ENCODE measurements around the gene URI1.
A peak's percentile ranks its signal among the peaks of the same experiment; 100 is the strongest.
"Not testable (repeated sequence)": the region's sequence is repeated elsewhere in the genome, so short reads cannot be mapped to it uniquely, and the experiment has no call there.

Gene URI1

GRCh38 chr19:29941828-29942403, at the start of gene URI1:
Gene URI1, plus strand, starts transcription at chr19:29942239. Its CDS starts 309 bp downstream, at chr19:29942548.
- DNase-seq, result peak; percentile 59

- no peak for DNase-seq
Measured at GRCh38 chr19:29893606-29894284, 48.3 kb upstream of the URI1 start.

- DNase-seq, result no peak
Measured at GRCh38 chr19:29896802-29897201, 45.2 kb upstream of the URI1 start.

GRCh38 chr19:29897466-29897865, 44.6 kb upstream of the URI1 start:
- no peak for DNase-seq

- no peak for DNase-seq
Measured at GRCh38 chr19:29904017-29904416, 38.0 kb upstream of the URI1 start.

GRCh38 chr19:29908963-29909944, 32.8 kb upstream of the URI1 start:
- no peak for DNase-seq

- DNase-seq, result no peak
Measured at GRCh38 chr19:29914933-29915332, 27.1 kb upstream of the URI1 start.

- DNase-seq, result not testable (repeated sequence)
Measured at GRCh38 chr19:29915832-29916231, 26.2 kb upstream of the URI1 start.

- DNase-seq, result no peak
Measured at GRCh38 chr19:29917911-29918310, 24.1 kb upstream of the URI1 start.

GRCh38 chr19:29918891-29919290, 23.1 kb upstream of the URI1 start:
- no peak for DNase-seq

GRCh38 chr19:29922972-29923371, 19.1 kb upstream of the URI1 start:
- DNase-seq, result no peak

- no peak for DNase-seq
Measured at GRCh38 chr19:29923653-29924052, 18.4 kb upstream of the URI1 start.

- no peak for DNase-seq
Measured at GRCh38 chr19:29926031-29926430, 16.0 kb upstream of the URI1 start.

- no peak for DNase-seq
Measured at GRCh38 chr19:29926801-29927200, 15.2 kb upstream of the URI1 start.

- no peak for DNase-seq
Measured at GRCh38 chr19:29927944-29928625, 14.0 kb upstream of the URI1 start.

GRCh38 chr19:29928831-29929230, 13.2 kb upstream of the URI1 start:
- DNase-seq, result no peak

- no peak for DNase-seq
Measured at GRCh38 chr19:29934257-29934656, 7.8 kb upstream of the URI1 start.

GRCh38 chr19:29934781-29935180, 7.3 kb upstream of the URI1 start:
- DNase-seq, result no peak

- DNase-seq, result no peak
Measured at GRCh38 chr19:29936409-29936808, 5.6 kb upstream of the URI1 start.

- DNase-seq, result no peak
Measured at GRCh38 chr19:29939628-29940027, 2.4 kb upstream of the URI1 start.

- no peak for DNase-seq
Measured at GRCh38 chr19:29940971-29941585, 961 bp upstream of the URI1 start.

GRCh38 chr19:29942404-29943261, 594 bp downstream of the URI1 start:
- DNase-seq, result peak; percentile 33

Measured in amniotic stem cell (primary cell).